ENCODE measurements around the gene IL10. TPM values are rescaled to one million over a fixed set of nuclear protein-coding genes. Genes with fewer than 3 reads are reported as not detected.
"Not testable (repeated sequence)": the region's sequence is repeated elsewhere in the genome, so short reads cannot be mapped to it uniquely, and the experiment has no call there.

The IL10 gene
- total and polyA plus RNA-seq, 2 donors: 1.8 to 19.1 TPM

DNA sequence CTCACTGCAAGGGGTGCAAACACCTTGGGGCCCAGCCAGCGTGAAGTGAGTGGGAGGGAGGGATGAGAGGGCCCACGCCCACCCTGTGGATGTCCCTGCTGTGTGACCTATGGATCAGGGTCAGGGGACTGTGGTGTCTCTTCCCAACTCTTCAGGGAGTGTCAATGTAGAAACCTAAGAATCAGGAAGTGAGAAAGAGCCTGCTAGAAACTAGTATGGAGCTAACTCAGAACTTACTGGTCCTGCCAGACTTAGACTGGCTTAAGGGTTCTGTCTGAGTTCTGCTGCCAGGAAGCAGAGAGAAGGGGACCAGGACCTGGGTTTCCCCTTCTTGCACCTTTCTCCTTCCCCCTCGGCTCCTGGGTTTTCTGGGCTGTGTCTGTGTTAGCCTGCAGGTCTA, 1.8 kb upstream of the IL10 start:
- no peak for DNase-seq (ENCODE audit: low read depth in 6 of 9, low spot score in 9 of 9)
- Histone ChIP-seq H3K27me3 (ENCODE audit: control insufficient read depth in 2 of 2, insufficient read depth in 1 of 2, low read length in 1 of 2) (peaks cover 0 to 2% of the 10 kb centered on the region in 2 donors), H3K36me3 (ENCODE audit: control insufficient read depth in 2 of 2, insufficient read depth in 2 of 2, low read length in 1 of 2) (no peaks in the 10 kb centered on the region), H3K4me1 (ENCODE audit: control insufficient read depth in 2 of 2, insufficient read depth in 2 of 2, low read length in 2 of 2) (peaks cover 34 to 54% of the 10 kb centered on the region in 2 donors), H3K4me3 (ENCODE audit: low read length in 2 of 2) (no peak overlapping the region), H3K9me3 (ENCODE audit: control insufficient read depth in 2 of 2, insufficient read depth in 1 of 2, low read length in 1 of 2) (no peaks in the 10 kb centered on the region), H3K27ac (ENCODE audit: low read depth in 1 of 2, low read length in 1 of 2) (no peak overlapping the region)
- WGBS: 94% methylated on average over 3 of the region's 3 CpGs

- Histone ChIP-seq H3K9me3 (ENCODE audit: control insufficient read depth in 2 of 2, insufficient read depth in 1 of 2, low read length in 1 of 2) (no peaks in the 10 kb centered on the region), H3K36me3 (ENCODE audit: control insufficient read depth in 2 of 2, insufficient read depth in 2 of 2, low read length in 1 of 2) (no peaks in the 10 kb centered on the region), H3K4me1 (ENCODE audit: control insufficient read depth in 2 of 2, insufficient read depth in 2 of 2, low read length in 2 of 2) (peaks cover 47 to 73% of the 10 kb centered on the region in 2 donors), H3K4me3 (ENCODE audit: low read length in 2 of 2) (no peak overlapping the region), H3K27me3 (ENCODE audit: control insufficient read depth in 2 of 2, insufficient read depth in 1 of 2, low read length in 1 of 2) (peaks cover 0 to 2% of the 10 kb centered on the region in 2 donors), H3K27ac (ENCODE audit: low read depth in 1 of 2, low read length in 1 of 2) (peak overlapping the region in 1 of 2 donors; percentile 3)
- DNase-seq (ENCODE audit: low read depth in 6 of 9, low spot score in 9 of 9): no peak
- WGBS: 42% methylated on average over 4 of the region's 4 CpGs
Observed at GRCh38 chr1:206771338-206771692, 979 bp downstream of the IL10 start.

DNA sequence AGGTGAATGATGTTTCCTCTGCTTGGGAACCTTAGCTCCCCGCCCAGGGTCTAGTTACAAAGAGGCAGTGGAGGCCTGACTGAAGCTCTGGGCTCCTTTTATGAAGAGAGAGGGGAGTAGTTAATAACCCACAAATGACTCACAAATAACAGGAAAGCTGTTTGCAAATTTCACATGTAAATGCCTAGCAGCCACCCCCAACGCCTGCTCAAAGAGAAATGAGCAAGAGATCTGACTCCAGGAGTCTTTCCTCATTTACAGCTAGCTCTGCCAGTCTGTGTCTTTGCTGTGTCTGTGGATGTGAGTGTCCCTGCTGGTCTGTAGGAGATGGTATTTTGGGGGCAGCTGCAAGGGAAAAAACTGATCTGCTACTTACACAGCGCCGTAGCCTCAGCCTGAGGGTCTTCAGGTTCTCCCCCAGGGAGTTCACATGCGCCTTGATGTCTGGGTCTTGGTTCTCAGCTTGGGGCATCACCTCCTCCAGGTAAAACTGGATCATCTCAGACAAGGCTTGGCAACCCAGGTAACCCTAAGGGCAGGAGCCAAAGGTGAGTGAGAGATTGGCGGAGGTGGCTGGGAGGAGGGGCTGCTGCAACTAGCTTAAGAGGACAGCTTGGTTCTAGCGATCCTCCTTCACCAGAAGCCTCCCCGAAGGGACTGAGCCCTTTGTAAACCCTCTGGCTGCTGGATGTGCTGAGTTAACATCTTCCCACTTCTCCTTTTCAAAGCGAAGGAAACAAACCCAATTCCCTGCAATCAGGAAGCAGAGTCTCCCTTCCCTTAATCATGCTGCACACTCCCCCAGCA, 1.6 kb downstream of the IL10 start, which contains the start of gene IL19:
Gene IL19, plus strand, starts transcription at position 243 of the 807 bp plus-strand sequence. CDS start 65,890 bp downstream, outside the sequence.
- 58% methylated on average over 9 of the region's 9 CpGs for WGBS

GRCh38 chr1:206769304-206769731, 3.0 kb downstream of the IL10 start:
- Histone ChIP-seq H3K9me3 (ENCODE audit: control insufficient read depth in 2 of 2, insufficient read depth in 1 of 2, low read length in 1 of 2) (no peaks in the 10 kb centered on the region), H3K4me1 (ENCODE audit: control insufficient read depth in 2 of 2, insufficient read depth in 2 of 2, low read length in 2 of 2) (peaks cover 51 to 78% of the 10 kb centered on the region in 2 donors), H3K36me3 (ENCODE audit: control insufficient read depth in 2 of 2, insufficient read depth in 2 of 2, low read length in 1 of 2) (no peaks in the 10 kb centered on the region), H3K27ac (ENCODE audit: low read depth in 1 of 2, low read length in 1 of 2) (peak overlapping the region; percentile 50 to 74), H3K27me3 (ENCODE audit: control insufficient read depth in 2 of 2, insufficient read depth in 1 of 2, low read length in 1 of 2) (peaks cover 0 to 2% of the 10 kb centered on the region in 2 donors), H3K4me3 (ENCODE audit: low read length in 2 of 2) (no peak overlapping the region)
- peak in 5 of 9 donors; percentile 51 to 77 (median 52) for DNase-seq (ENCODE audit: low read depth in 6 of 9, low spot score in 9 of 9)
- WGBS: 36% methylated on average over 7 of the region's 7 CpGs

More for the DNA sequence above, 1.6 kb downstream of the IL10 start, which contains the start of gene IL19:
- DNase-seq (ENCODE audit: low read depth in 6 of 9, low spot score in 9 of 9): no peak
- H3K4me1 ChIP-seq (ENCODE audit: control insufficient read depth in 2 of 2, insufficient read depth in 2 of 2, low read length in 2 of 2): peaks cover 51 to 79% of the 10 kb centered on the region in 2 donors
- no peak within 1 kb of the TSS for H3K4me3 ChIP-seq (ENCODE audit: low read length in 2 of 2)
- peaks cover 0 to 2% of the 10 kb centered on the region in 2 donors for H3K27me3 ChIP-seq (ENCODE audit: control insufficient read depth in 2 of 2, insufficient read depth in 1 of 2, low read length in 1 of 2)
- H3K27ac ChIP-seq (ENCODE audit: low read depth in 1 of 2, low read length in 1 of 2): peak within 1 kb of the TSS; percentile 50 to 74
- no peaks in the 10 kb centered on the region for H3K9me3 ChIP-seq (ENCODE audit: control insufficient read depth in 2 of 2, insufficient read depth in 1 of 2, low read length in 1 of 2)
- no peaks in the 10 kb centered on the region for H3K36me3 ChIP-seq (ENCODE audit: control insufficient read depth in 2 of 2, insufficient read depth in 2 of 2, low read length in 1 of 2)

DNA sequence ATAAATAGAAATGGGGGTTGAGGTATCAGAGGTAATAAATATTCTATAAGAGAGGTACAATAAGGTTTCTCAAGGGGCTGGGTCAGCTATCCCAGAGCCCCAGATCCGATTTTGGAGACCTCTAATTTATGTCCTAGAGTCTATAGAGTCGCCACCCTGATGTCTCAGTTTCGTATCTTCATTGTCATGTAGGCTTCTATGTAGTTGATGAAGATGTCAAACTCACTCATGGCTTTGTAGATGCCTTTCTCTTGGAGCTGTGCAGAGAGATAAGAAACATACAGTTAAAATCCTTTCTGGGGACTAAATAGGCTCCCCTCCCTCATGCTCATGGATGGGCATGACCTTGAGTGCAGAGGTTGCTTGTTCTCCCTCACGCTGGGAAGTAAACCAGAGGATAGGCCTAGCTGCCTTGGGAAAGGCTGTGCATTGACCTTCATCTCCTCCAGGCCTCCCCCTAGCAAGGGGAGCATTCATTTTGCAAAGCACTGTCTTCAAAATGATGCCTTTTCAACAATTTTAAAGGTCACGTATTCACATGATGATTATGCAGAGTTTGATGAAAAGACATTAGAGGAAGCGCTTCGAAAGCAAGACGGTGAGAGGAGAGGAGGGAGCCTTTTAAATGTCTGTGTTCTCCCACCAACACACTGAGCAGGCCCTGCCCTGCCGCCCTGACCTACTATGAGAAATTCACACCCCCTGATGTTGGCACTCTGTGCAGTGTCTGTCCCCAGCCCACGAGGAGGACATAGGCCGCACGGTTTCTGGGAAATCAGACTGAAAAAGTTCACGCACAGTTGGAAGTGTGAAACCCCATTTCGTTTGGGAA, 3.6 kb downstream of the IL10 start:
- H3K36me3 ChIP-seq (ENCODE audit: control insufficient read depth in 2 of 2, insufficient read depth in 2 of 2, low read length in 1 of 2): no peaks in the 10 kb centered on the region
- peak in 1 of 9 donors; percentile 49 for DNase-seq (ENCODE audit: low read depth in 6 of 9, low spot score in 9 of 9)
- H3K4me3 ChIP-seq (ENCODE audit: low read length in 2 of 2): no peak overlapping the region
- 66% methylated on average over 14 of the region's 14 CpGs for WGBS
- no peaks in the 10 kb centered on the region for H3K9me3 ChIP-seq (ENCODE audit: control insufficient read depth in 2 of 2, insufficient read depth in 1 of 2, low read length in 1 of 2)
- H3K27ac ChIP-seq (ENCODE audit: low read depth in 1 of 2, low read length in 1 of 2): peak overlapping the region; percentile 50 to 74
- H3K4me1 ChIP-seq (ENCODE audit: control insufficient read depth in 2 of 2, insufficient read depth in 2 of 2, low read length in 2 of 2): peaks cover 51 to 71% of the 10 kb centered on the region in 2 donors
- peaks cover 0 to 2% of the 10 kb centered on the region in 2 donors for H3K27me3 ChIP-seq (ENCODE audit: control insufficient read depth in 2 of 2, insufficient read depth in 1 of 2, low read length in 1 of 2)

GRCh38 chr1:206766251-206766856, 5.9 kb downstream of the IL10 start:
- Histone ChIP-seq H3K27ac (ENCODE audit: low read depth in 1 of 2, low read length in 1 of 2) (no peak overlapping the region), H3K9me3 (ENCODE audit: control insufficient read depth in 2 of 2, insufficient read depth in 1 of 2, low read length in 1 of 2) (no peaks in the 10 kb centered on the region), H3K36me3 (ENCODE audit: control insufficient read depth in 2 of 2, insufficient read depth in 2 of 2, low read length in 1 of 2) (no peaks in the 10 kb centered on the region), H3K4me1 (ENCODE audit: control insufficient read depth in 2 of 2, insufficient read depth in 2 of 2, low read length in 2 of 2) (peaks cover 39 to 53% of the 10 kb centered on the region in 2 donors), H3K4me3 (ENCODE audit: low read length in 2 of 2) (no peak overlapping the region), H3K27me3 (ENCODE audit: control insufficient read depth in 2 of 2, insufficient read depth in 1 of 2, low read length in 1 of 2) (no peaks in the 10 kb centered on the region)
- DNase-seq (ENCODE audit: low read depth in 6 of 9, low spot score in 9 of 9): peak in 5 of 9 donors; percentile 45 to 80 (median 59)
- 13% methylated on average over 8 of the region's 8 CpGs for WGBS

GRCh38 chr1:206765771-206766170, 6.5 kb downstream of the IL10 start:
- not testable (repeated sequence) for H3K9me3 ChIP-seq (ENCODE audit: control insufficient read depth in 2 of 2, insufficient read depth in 1 of 2, low read length in 1 of 2); H3K36me3 ChIP-seq (ENCODE audit: control insufficient read depth in 2 of 2, insufficient read depth in 2 of 2, low read length in 1 of 2); H3K4me3 ChIP-seq (ENCODE audit: low read length in 2 of 2); DNase-seq (ENCODE audit: low read depth in 6 of 9, low spot score in 9 of 9); H3K27me3 ChIP-seq (ENCODE audit: control insufficient read depth in 2 of 2, insufficient read depth in 1 of 2, low read length in 1 of 2); H3K27ac ChIP-seq (ENCODE audit: low read depth in 1 of 2, low read length in 1 of 2)
- peaks cover 34 to 48% of the 10 kb centered on the region in 2 donors for H3K4me1 ChIP-seq (ENCODE audit: control insufficient read depth in 2 of 2, insufficient read depth in 2 of 2, low read length in 2 of 2)
- WGBS: 16% methylated on average over 1 of the region's 1 CpG

DNA sequence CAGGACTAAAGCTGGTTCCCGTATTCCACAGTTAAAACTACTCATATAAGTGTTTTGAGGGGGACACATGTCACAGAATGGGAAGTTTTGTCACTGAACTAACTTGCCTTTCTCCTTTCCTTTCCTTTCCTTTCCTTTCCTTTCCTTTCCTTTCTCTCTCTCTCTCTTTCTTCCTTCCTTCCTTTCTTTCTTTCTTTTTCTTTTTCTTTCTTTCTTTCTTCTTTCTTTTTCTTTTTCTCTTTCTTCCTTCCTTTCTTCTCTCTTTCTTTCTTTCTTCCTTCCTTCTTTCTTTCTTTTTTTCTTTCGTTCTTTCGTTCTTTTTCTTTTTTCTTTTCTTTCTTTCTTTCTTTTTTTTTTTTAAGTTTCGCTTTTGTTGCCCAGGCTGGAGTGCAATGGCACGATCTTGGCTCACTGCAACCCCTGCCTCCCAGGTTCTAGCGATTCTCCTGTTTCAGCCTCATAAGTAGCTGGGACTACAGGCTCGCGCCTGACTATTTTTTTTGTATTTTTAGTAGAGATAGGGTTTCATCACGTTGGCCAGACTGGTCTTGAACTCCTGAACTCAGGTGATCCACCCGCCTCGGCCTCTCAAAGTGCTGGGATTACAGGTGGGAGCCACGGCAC, 9.4 kb downstream of the IL10 start:
- 96% methylated on average over 12 of the region's 12 CpGs for WGBS
- H3K36me3 ChIP-seq (ENCODE audit: control insufficient read depth in 2 of 2, insufficient read depth in 2 of 2, low read length in 1 of 2); H3K27ac ChIP-seq (ENCODE audit: low read depth in 1 of 2, low read length in 1 of 2); H3K4me3 ChIP-seq (ENCODE audit: low read length in 2 of 2); H3K9me3 ChIP-seq (ENCODE audit: control insufficient read depth in 2 of 2, insufficient read depth in 1 of 2, low read length in 1 of 2); H3K27me3 ChIP-seq (ENCODE audit: control insufficient read depth in 2 of 2, insufficient read depth in 1 of 2, low read length in 1 of 2); DNase-seq (ENCODE audit: low read depth in 6 of 9, low spot score in 9 of 9): not testable (repeated sequence)
- H3K4me1 ChIP-seq (ENCODE audit: control insufficient read depth in 2 of 2, insufficient read depth in 2 of 2, low read length in 2 of 2): peaks cover 12 to 29% of the 10 kb centered on the region in 2 donors
